K562 (cell line): ENCODE measurements around the gene SLC41A3.

Source experiments
- BHLHE40 ChIP-seq: IDR thresholded peaks from 2 replicates; pipeline ENCODE4 v1.6.1; 2011; ENCODE audit warnings: low read length, improper control_type of control experiment
- BRF1 ChIP-seq: IDR thresholded peaks from 3 replicates; pipeline ENCODE4 v1.6.1; 2011; ENCODE audit warnings: borderline replicate concordance, mild to moderate bottlenecking; ENCODE audit not compliant: insufficient read length; ENCODE audit errors: extremely low read depth
- CBX3 ChIP-seq, 2 experiments: IDR thresholded peaks; 1 replicate in 1 of 2; 2 replicates in 1 of 2; pipeline ENCODE4 v1.6.1; 2012; ENCODE audit warnings: inconsistent platforms in 2 of 2, low read length in 2 of 2, borderline replicate concordance in 1 of 2, control low read depth in 1 of 2
- CTCF ChIP-seq, 3 experiments: IDR thresholded peaks in 2 of 3; conservative IDR thresholded peaks in 1 of 3; 2 replicates each; pipeline ENCODE4 v1.5.1; 2011 to 2012; ENCODE audit warnings: low read length in 3 of 3, mild to moderate bottlenecking in 3 of 3, control low read depth in 2 of 3, improper control_type of control experiment in 1 of 3, inconsistent platforms in 1 of 3, low read depth in 1 of 3, mixed read lengths in 1 of 3, moderate library complexity in 1 of 3; ENCODE audit not compliant: insufficient read depth in 2 of 3
- HBP1 ChIP-seq: fragments of 450-650 bp; formaldehyde crosslinking; IDR thresholded peaks from 2 replicates; pipeline ENCODE4 v1.4.0; 2022; ENCODE audit warnings: missing genetic modification characterization
- JUNB ChIP-seq: fragments of 450-650 bp; formaldehyde crosslinking; conservative IDR thresholded peaks from 2 replicates; pipeline ENCODE4 v1.4.0; 2020; ENCODE audit warnings: mild to moderate bottlenecking
- MAFF ChIP-seq: IDR thresholded peaks from 2 replicates; pipeline ENCODE4 v1.6.1; 2012; ENCODE audit warnings: low read length, improper control_type of control experiment
- PATZ1 ChIP-seq: fragments of 250-450 bp; sonication (Bioruptor Pico); IDR thresholded peaks from 2 replicates; pipeline ENCODE4 v1.5.0; 2020; ENCODE audit warnings: mild to moderate bottlenecking, borderline replicate concordance
- SIN3B ChIP-seq: fragments of 450-650 bp; IDR thresholded peaks from 2 replicates; pipeline ENCODE4 v1.6.1; 2017; ENCODE audit warnings: low read depth, mild to moderate bottlenecking, moderate library complexity
- TEAD4 ChIP-seq, 2 experiments: sonication (generic) in 1 of 2; formaldehyde crosslinking in 1 of 2; IDR thresholded peaks; 2 replicates each; pipeline versions ENCODE4 v1.6.1 to v1.8.0; 2012 to 2022; ENCODE audit warnings: borderline replicate concordance in 1 of 2, inconsistent platforms in 1 of 2, low read length in 1 of 2, mild to moderate bottlenecking in 1 of 2, missing genetic modification reagents in 1 of 2
- TRIM24 ChIP-seq, 2 experiments: fragments of 450-650 bp; IDR thresholded peaks; 2 replicates each; pipeline ENCODE4 v1.6.1; 2016

- TF ChIP-seq TRIM24 (IDR thresholded peaks at IDR 0.05) (no peak), CTCF (IDR thresholded peaks at IDR 0.05 in 2 of 3, conservative IDR thresholded peaks at IDR 0.05 in 1 of 3; ENCODE audit: insufficient read depth in 2 of 3, low read depth in 1 of 3, low read length in 3 of 3) (no peak), TEAD4 (IDR thresholded peaks at IDR 0.05; ENCODE audit: low read length) (no peak), TEAD4 (CRISPR knock-in tag; IDR thresholded peaks at IDR 0.05; ENCODE audit: borderline replicate concordance) (no peak), BHLHE40 (no peak), MAFF (no peak), CBX3 (IDR thresholded peaks at IDR 0.05; ENCODE audit: borderline replicate concordance in 1 of 2, low read length in 2 of 2) (no peak), JUNB (CRISPR knock-in tag) (no peak), SIN3B (no peak), PATZ1 (no peak), BRF1 (no peak), HBP1 (CRISPR knock-in tag) (no peak)
Measured at GRCh38 chr3:126118591-126118990, 34.7 kb upstream of the SLC41A3 start.
